ENCODE results near the gene NT5C1B.

DNA sequence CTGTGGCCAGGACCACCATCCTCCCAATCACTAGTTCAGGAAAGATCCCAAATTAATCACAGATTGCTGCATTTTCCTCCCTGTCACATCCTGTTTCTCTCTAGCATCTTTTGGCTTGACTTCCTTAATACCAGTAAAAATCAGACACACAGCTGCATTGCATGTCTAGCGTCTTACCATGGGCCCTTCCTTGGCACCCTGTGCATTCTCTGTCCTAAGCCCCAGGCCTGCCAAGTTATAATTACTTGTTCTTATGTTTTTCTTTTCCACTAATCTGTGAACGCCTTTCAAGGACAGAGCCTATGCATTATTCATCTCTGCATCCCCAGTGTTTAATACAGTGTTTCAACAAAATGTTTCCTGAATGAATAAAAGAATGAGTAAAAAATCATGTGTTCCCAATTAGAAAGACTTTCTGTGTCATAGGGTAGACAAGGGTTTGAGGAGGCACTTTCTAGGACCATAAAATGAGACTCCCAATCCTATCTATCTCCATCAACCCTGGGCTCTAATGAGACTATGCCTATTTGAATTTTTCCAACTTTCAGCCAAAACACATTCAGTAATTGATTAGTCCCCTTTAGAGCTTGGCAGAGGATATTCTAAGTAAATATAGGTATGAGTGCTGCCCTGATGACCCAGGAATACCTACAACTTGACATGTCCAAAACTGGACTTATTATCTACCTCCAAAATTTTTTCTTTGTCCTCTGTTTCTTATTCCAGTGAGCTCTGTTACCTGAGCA lies 10.3 kb upstream of the NT5C1B start:
- TF ChIP-seq, protein P1, sequence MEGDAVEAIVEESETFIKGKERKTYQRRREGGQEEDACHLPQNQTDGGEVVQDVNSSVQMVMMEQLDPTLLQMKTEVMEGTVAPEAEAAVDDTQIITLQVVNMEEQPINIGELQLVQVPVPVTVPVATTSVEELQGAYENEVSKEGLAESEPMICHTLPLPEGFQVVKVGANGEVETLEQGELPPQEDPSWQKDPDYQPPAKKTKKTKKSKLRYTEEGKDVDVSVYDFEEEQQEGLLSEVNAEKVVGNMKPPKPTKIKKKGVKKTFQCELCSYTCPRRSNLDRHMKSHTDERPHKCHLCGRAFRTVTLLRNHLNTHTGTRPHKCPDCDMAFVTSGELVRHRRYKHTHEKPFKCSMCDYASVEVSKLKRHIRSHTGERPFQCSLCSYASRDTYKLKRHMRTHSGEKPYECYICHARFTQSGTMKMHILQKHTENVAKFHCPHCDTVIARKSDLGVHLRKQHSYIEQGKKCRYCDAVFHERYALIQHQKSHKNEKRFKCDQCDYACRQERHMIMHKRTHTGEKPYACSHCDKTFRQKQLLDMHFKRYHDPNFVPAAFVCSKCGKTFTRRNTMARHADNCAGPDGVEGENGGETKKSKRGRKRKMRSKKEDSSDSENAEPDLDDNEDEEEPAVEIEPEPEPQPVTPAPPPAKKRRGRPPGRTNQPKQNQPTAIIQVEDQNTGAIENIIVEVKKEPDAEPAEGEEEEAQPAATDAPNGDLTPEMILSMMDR (IDR thresholded peaks at IDR 0.05; ENCODE audit: low read length) = no peak
- TF ChIP-seq EZH2 (optimal IDR thresholded peaks at IDR 0.05; ENCODE audit: low read depth, low read length) (no peak), EZH2phosphoT487 (IDR thresholded peaks at IDR 0.05; ENCODE audit: low read length) (no peak)
